DND-41 (cell line): ENCODE measurements around the gene C9orf40.

ENCODE experiments used
- EZH2 ChIP-seq: IDR thresholded peaks from 3 replicates; pipeline ENCODE4 v1.6.1; 2012; ENCODE audit warnings: borderline replicate concordance, low read depth, mild to moderate bottlenecking, moderate library complexity, low read length, inconsistent platforms; ENCODE audit not compliant: severe bottlenecking
- TF ChIP-seq, protein P1 (sequence below): IDR thresholded peaks from 2 replicates; pipeline ENCODE4 v1.5.1; 2012; ENCODE audit warnings: borderline replicate concordance, low read length, moderate library complexity, mild to moderate bottlenecking; ENCODE audit not compliant: poor library complexity, severe bottlenecking; ENCODE audit errors: extremely low read depth

- no peak for TF ChIP-seq EZH2
- TF ChIP-seq, protein P1, sequence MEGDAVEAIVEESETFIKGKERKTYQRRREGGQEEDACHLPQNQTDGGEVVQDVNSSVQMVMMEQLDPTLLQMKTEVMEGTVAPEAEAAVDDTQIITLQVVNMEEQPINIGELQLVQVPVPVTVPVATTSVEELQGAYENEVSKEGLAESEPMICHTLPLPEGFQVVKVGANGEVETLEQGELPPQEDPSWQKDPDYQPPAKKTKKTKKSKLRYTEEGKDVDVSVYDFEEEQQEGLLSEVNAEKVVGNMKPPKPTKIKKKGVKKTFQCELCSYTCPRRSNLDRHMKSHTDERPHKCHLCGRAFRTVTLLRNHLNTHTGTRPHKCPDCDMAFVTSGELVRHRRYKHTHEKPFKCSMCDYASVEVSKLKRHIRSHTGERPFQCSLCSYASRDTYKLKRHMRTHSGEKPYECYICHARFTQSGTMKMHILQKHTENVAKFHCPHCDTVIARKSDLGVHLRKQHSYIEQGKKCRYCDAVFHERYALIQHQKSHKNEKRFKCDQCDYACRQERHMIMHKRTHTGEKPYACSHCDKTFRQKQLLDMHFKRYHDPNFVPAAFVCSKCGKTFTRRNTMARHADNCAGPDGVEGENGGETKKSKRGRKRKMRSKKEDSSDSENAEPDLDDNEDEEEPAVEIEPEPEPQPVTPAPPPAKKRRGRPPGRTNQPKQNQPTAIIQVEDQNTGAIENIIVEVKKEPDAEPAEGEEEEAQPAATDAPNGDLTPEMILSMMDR = no peak
Measured at GRCh38 chr9:74949859-74950855, 2.6 kb downstream of the C9orf40 start.
